Measurements from ENCODE around the gene GNG12.
A peak's percentile ranks its signal among the peaks of the same experiment; 100 is the strongest.

Gene GNG12

DNA sequence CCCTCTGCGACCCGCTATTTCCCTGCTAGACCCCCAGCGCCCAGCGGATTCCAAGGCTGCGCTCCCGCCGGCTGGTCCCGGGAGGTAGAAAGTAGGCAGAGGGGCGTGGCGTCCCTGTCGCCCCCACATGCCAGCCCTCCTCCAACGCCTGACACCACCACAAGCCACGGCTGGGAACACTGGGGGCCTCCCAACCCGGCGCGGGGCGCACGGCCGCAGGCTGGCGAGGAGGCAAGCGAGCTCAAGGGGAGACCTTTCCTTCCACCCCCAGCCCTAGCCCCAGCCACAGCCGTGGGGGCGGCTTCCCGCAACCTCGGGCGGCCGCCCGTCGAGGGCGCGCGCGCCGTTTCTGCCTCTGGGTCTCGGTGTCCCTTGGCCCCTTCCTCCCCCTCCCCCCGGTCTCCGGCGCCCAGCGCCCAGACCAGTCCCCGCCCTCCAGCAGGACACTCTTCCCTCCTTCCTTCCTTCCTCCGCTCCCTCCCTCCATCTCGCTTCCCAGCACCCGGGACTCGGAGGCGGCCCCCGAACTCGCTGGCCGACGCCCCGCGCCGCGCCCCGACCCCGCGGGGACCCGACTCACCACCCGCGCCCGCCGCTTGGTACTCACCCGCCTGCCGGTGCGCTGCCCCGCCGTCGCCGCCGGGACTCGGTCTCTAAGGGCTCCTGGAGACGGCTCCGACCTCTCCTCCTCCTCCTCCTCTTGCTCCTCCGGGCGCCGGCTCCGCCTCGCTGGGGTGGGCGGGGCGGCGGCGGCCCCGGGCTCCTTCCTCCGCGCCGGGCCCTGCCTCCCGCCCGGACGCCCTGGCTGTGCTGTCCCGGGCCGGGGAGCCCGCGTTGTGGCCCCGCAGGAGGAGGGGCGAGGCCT is at the start of gene GNG12:
Gene GNG12, minus strand, starts transcription at position 731 of the 865 bp plus-strand sequence. CDS start 125,781 bp downstream, outside the sequence.
- H3K4me3 ChIP-seq (ENCODE audit: low read length): peak within 1 kb of the TSS; percentile 79
- peak within 1 kb of the TSS; percentile 60; the same call in 1 of the 2 replicates for H3K9ac ChIP-seq (ENCODE audit: low read depth, low read length)
- peaks cover 12% of the 10 kb centered on the region; the same call in 1 of the 2 replicates for H3K4me1 ChIP-seq (ENCODE audit: insufficient read depth, low read length)
- H3K36me3 ChIP-seq (ENCODE audit: insufficient read depth, low read depth, low read length): no peaks in the 10 kb centered on the region
- peaks cover 45% of the 10 kb centered on the region for H3K27me3 ChIP-seq (ENCODE audit: insufficient read depth, low read length)
- H3K27ac ChIP-seq (ENCODE audit: low read length): no peak within 1 kb of the TSS
- no peaks in the 10 kb centered on the region for H3K9me3 ChIP-seq (ENCODE audit: insufficient read depth, low read depth, low read length)

DNA sequence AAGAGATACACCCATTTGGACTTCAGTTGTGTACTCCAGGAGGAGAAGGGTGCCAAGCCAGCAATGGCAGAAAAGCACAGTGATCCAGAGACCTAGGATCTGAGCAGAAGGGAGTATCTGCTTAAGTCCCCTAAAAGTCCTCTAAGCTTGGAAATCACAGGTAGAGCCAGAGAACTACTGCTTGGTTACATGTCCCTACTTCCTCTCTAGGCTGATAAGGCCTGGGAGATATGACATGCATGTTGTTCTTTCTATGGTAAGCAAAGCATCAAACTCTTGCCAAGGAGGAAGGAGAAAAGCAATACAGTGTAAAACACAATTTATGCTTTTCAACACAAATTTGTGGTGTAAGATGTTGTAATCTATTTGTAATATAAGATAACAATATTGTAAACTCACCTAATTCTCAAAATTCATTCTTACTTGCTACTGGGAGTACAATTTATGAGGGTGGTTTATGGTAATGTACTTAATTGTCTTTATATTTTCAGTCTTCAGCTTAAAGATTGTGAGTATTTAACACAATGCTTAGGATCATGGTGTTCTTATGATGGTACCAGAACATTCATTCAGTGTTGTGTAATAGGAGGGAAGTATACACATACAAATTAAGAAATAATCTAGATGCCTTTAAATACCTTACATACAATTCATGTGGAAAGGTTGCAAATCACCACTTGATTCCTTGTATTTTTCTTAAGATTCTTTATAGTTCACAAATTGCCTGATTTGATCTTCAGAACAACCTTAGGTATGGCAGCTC is 49.1 kb upstream of the GNG12 start:
- H3K4me3 ChIP-seq (ENCODE audit: low read length): no peak overlapping the region
- H3K27me3 ChIP-seq (ENCODE audit: insufficient read depth, low read length): no peaks in the 10 kb centered on the region; the same call in 1 of the 2 replicates
- no peaks in the 10 kb centered on the region for H3K9me3 ChIP-seq (ENCODE audit: insufficient read depth, low read depth, low read length)
- no peak overlapping the region for H3K9ac ChIP-seq (ENCODE audit: low read depth, low read length)
- H3K27ac ChIP-seq (ENCODE audit: low read length): no peak overlapping the region
- H3K36me3 ChIP-seq (ENCODE audit: insufficient read depth, low read depth, low read length): no peaks in the 10 kb centered on the region
- no peaks in the 10 kb centered on the region for H3K4me1 ChIP-seq (ENCODE audit: insufficient read depth, low read length)

DNA sequence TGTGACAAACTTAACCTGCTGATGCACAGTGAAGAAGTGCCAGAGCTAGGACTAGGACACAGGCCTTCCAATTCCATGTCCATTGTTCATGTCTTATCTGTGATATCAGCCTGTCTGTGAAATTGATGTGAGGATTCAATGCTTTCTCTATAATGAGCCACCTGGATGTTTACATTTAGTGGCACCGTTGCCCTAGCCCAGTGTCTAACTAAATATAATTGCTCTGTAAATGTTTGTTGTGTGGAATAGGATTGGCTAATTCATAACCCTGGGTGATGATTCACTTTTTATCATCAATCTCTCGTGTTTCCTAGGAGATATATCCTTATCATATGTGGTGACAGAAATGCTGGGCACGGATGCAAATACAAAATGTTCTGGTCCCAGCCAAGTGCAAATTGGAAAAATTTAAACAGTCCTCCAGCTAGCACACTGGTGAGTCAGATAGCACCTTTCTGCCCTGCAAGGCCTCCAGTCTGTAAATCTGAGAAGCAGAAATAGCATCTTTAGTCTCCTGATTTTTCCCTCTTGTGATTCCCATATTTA is 46.9 kb upstream of the GNG12 start:
- no peak overlapping the region for H3K9ac ChIP-seq (ENCODE audit: low read depth, low read length)
- H3K4me1 ChIP-seq (ENCODE audit: insufficient read depth, low read length): no peaks in the 10 kb centered on the region
- H3K4me3 ChIP-seq (ENCODE audit: low read length): no peak overlapping the region
- no peaks in the 10 kb centered on the region for H3K36me3 ChIP-seq (ENCODE audit: insufficient read depth, low read depth, low read length)
- no peaks in the 10 kb centered on the region for H3K9me3 ChIP-seq (ENCODE audit: insufficient read depth, low read depth, low read length)
- no peak overlapping the region for H3K27ac ChIP-seq (ENCODE audit: low read length)
- H3K27me3 ChIP-seq (ENCODE audit: insufficient read depth, low read length): no peaks in the 10 kb centered on the region; the same call in 1 of the 2 replicates

DNA sequence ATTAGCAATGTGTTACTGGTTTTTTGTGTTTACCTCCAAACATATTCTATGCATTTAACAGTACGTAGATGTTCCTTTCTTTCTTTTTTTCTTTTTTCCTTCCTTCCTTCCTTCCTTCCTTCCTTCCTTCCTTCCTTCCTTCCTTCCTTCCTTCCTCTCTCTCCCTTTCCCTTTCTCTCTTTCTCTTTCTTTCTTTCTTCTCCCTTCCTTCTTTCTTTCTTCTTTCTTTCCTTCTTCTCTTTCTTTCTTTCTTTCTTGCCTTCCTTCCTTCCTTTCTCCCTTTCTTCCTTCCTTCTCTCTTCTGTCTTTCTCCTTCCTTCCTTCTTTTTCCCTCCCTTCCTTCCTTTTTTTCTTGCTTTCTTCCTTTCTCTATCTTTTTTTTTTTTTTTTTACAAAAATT is 46.2 kb upstream of the GNG12 start:
- H3K4me1 ChIP-seq (ENCODE audit: insufficient read depth, low read length): no peaks in the 10 kb centered on the region
- H3K27ac ChIP-seq (ENCODE audit: low read length): no peak overlapping the region
- no peaks in the 10 kb centered on the region; the same call in 1 of the 2 replicates for H3K27me3 ChIP-seq (ENCODE audit: insufficient read depth, low read length)
- H3K9me3 ChIP-seq (ENCODE audit: insufficient read depth, low read depth, low read length): no peaks in the 10 kb centered on the region
- H3K4me3 ChIP-seq (ENCODE audit: low read length): no peak overlapping the region
- no peak overlapping the region for H3K9ac ChIP-seq (ENCODE audit: low read depth, low read length)
- no peaks in the 10 kb centered on the region for H3K36me3 ChIP-seq (ENCODE audit: insufficient read depth, low read depth, low read length)

- Histone ChIP-seq H3K36me3 (ENCODE audit: insufficient read depth, low read depth, low read length) (no peaks in the 10 kb centered on the region), H3K27me3 (ENCODE audit: insufficient read depth, low read length) (no peaks in the 10 kb centered on the region), H3K27ac (ENCODE audit: low read length) (no peak overlapping the region), H3K9me3 (ENCODE audit: insufficient read depth, low read depth, low read length) (no peaks in the 10 kb centered on the region), H3K9ac (ENCODE audit: low read depth, low read length) (no peak overlapping the region), H3K4me1 (ENCODE audit: insufficient read depth, low read length) (no peaks in the 10 kb centered on the region), H3K4me3 (ENCODE audit: low read length) (no peak overlapping the region)
Measured at GRCh38 chr1:67874501-67875111, 41.3 kb upstream of the GNG12 start.

DNA sequence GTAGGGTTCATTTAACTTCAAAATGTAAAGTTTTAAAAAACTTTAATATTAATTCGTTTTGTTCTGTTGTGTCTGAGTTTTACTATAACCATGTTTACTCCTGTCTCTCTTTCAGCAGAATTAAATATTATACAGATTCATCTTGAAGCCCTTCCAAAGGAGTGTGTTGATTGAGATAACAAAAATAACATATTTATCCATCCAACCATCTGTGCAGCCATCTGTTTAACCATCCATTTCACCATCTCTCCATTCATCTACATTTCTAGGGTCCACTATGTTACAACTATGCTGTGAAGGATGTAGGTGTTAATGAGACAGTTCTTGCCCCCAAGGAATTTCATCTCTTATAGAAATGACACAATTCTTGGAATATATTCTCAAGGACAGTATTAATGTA is 36.0 kb upstream of the GNG12 start:
- no peak overlapping the region for H3K4me3 ChIP-seq (ENCODE audit: low read length)
- no peaks in the 10 kb centered on the region for H3K27me3 ChIP-seq (ENCODE audit: insufficient read depth, low read length)
- H3K9me3 ChIP-seq (ENCODE audit: insufficient read depth, low read depth, low read length): no peaks in the 10 kb centered on the region
- H3K27ac ChIP-seq (ENCODE audit: low read length): no peak overlapping the region
- H3K36me3 ChIP-seq (ENCODE audit: insufficient read depth, low read depth, low read length): no peaks in the 10 kb centered on the region
- no peak overlapping the region for H3K9ac ChIP-seq (ENCODE audit: low read depth, low read length)
- no peaks in the 10 kb centered on the region for H3K4me1 ChIP-seq (ENCODE audit: insufficient read depth, low read length)

GRCh38 chr1:67863637-67864036 is 30.4 kb upstream of the GNG12 start:
- Histone ChIP-seq H3K9ac (ENCODE audit: low read depth, low read length) (no peak overlapping the region), H3K27ac (ENCODE audit: low read length) (no peak overlapping the region), H3K9me3 (ENCODE audit: insufficient read depth, low read depth, low read length) (no peaks in the 10 kb centered on the region), H3K4me3 (ENCODE audit: low read length) (no peak overlapping the region), H3K36me3 (ENCODE audit: insufficient read depth, low read depth, low read length) (no peaks in the 10 kb centered on the region), H3K27me3 (ENCODE audit: insufficient read depth, low read length) (no peaks in the 10 kb centered on the region), H3K4me1 (ENCODE audit: insufficient read depth, low read length) (no peaks in the 10 kb centered on the region)

GRCh38 chr1:67862685-67863084 is 29.4 kb upstream of the GNG12 start:
- Histone ChIP-seq H3K27me3 (ENCODE audit: insufficient read depth, low read length) (no peaks in the 10 kb centered on the region), H3K36me3 (ENCODE audit: insufficient read depth, low read depth, low read length) (no peaks in the 10 kb centered on the region), H3K9me3 (ENCODE audit: insufficient read depth, low read depth, low read length) (no peaks in the 10 kb centered on the region), H3K27ac (ENCODE audit: low read length) (no peak overlapping the region), H3K4me1 (ENCODE audit: insufficient read depth, low read length) (no peaks in the 10 kb centered on the region), H3K9ac (ENCODE audit: low read depth, low read length) (no peak overlapping the region), H3K4me3 (ENCODE audit: low read length) (no peak overlapping the region)

GRCh38 chr1:67861856-67862516 is 28.7 kb upstream of the GNG12 start:
- no peaks in the 10 kb centered on the region for H3K36me3 ChIP-seq (ENCODE audit: insufficient read depth, low read depth, low read length)
- no peak overlapping the region for H3K9ac ChIP-seq (ENCODE audit: low read depth, low read length)
- no peaks in the 10 kb centered on the region for H3K9me3 ChIP-seq (ENCODE audit: insufficient read depth, low read depth, low read length)

GRCh38 chr1:67860776-67861175 is 27.5 kb upstream of the GNG12 start:
- no peaks in the 10 kb centered on the region for H3K27me3 ChIP-seq (ENCODE audit: insufficient read depth, low read length)
- no peaks in the 10 kb centered on the region for H3K36me3 ChIP-seq (ENCODE audit: insufficient read depth, low read depth, low read length)
- no peak overlapping the region for H3K4me3 ChIP-seq (ENCODE audit: low read length)
- no peaks in the 10 kb centered on the region for H3K9me3 ChIP-seq (ENCODE audit: insufficient read depth, low read depth, low read length)
- no peak overlapping the region for H3K9ac ChIP-seq (ENCODE audit: low read depth, low read length)
- no peak overlapping the region for H3K27ac ChIP-seq (ENCODE audit: low read length)
- H3K4me1 ChIP-seq (ENCODE audit: insufficient read depth, low read length): no peaks in the 10 kb centered on the region

More at GRCh38 chr1:67861856-67862516, 28.7 kb upstream of the GNG12 start:
- no peak overlapping the region for H3K4me3 ChIP-seq (ENCODE audit: low read length)
- H3K27ac ChIP-seq (ENCODE audit: low read length): no peak overlapping the region
- no peaks in the 10 kb centered on the region for H3K4me1 ChIP-seq (ENCODE audit: insufficient read depth, low read length)
- H3K27me3 ChIP-seq (ENCODE audit: insufficient read depth, low read length): no peaks in the 10 kb centered on the region

DNA sequence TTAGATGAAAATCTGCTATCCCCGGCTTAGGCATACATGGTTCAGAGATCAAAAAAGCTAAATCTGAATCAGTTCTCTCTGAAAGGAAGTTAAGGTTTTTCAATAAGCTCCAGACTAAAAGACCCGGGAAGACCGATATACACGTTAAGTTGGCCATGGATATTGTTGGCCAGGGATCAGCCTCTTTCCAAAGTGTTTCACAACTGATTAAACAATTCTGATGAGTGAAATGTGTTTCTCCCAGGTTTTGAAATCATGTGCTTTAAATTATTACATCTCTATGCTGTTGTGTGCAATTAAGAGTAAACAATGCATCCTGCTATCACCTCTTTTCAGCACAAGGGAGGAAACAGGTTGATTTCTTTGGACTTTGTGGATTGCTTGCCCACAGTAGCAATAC is 23.7 kb upstream of the GNG12 start:
- no peaks in the 10 kb centered on the region for H3K9me3 ChIP-seq (ENCODE audit: insufficient read depth, low read depth, low read length)
- no peaks in the 10 kb centered on the region for H3K27me3 ChIP-seq (ENCODE audit: insufficient read depth, low read length)
- H3K4me3 ChIP-seq (ENCODE audit: low read length): no peak overlapping the region
- no peaks in the 10 kb centered on the region for H3K36me3 ChIP-seq (ENCODE audit: insufficient read depth, low read depth, low read length)
- no peak overlapping the region for H3K9ac ChIP-seq (ENCODE audit: low read depth, low read length)
- H3K27ac ChIP-seq (ENCODE audit: low read length): no peak overlapping the region
- H3K4me1 ChIP-seq (ENCODE audit: insufficient read depth, low read length): no peaks in the 10 kb centered on the region; the same call in 1 of the 2 replicates

Measured in iPS-20b (cell line).